Gastroesophageal sphincter (tissue), 3 donors: ENCODE data around the gene CYP46A1.

Experiments
- POLR2A ChIP-seq, 2 donors: fragments of 450-650 bp; IDR thresholded peaks; one replicate each; pipeline ENCODE4 v1.6.1; 2017; ENCODE audit warnings: antibody characterized with exemption in 2 of 2, mild to moderate bottlenecking in 2 of 2, moderate library complexity in 1 of 2
- TF ChIP-seq, protein P1 (sequence below), 4 experiments: fragments of 200-600 bp in 2 of 4; fragments of 450-650 bp in 2 of 4; sonication (generic) in 1 of 4; IDR thresholded peaks; one replicate each; pipeline ENCODE4 v1.5.1; 2017 to 2019; ENCODE audit warnings: antibody characterized with exemption in 4 of 4, mild to moderate bottlenecking in 2 of 4, moderate library complexity in 2 of 4

- no peak for TF ChIP-seq POLR2A (IDR thresholded peaks at IDR 0.05)
- TF ChIP-seq, protein P1, sequence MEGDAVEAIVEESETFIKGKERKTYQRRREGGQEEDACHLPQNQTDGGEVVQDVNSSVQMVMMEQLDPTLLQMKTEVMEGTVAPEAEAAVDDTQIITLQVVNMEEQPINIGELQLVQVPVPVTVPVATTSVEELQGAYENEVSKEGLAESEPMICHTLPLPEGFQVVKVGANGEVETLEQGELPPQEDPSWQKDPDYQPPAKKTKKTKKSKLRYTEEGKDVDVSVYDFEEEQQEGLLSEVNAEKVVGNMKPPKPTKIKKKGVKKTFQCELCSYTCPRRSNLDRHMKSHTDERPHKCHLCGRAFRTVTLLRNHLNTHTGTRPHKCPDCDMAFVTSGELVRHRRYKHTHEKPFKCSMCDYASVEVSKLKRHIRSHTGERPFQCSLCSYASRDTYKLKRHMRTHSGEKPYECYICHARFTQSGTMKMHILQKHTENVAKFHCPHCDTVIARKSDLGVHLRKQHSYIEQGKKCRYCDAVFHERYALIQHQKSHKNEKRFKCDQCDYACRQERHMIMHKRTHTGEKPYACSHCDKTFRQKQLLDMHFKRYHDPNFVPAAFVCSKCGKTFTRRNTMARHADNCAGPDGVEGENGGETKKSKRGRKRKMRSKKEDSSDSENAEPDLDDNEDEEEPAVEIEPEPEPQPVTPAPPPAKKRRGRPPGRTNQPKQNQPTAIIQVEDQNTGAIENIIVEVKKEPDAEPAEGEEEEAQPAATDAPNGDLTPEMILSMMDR (IDR thresholded peaks at IDR 0.05): no peak
Measured at GRCh38 chr14:99681832-99682148, 2.3 kb upstream of the CYP46A1 start.
